ENCODE measurements around the gene AGBL4. TPM values are rescaled to one million over a fixed set of nuclear protein-coding genes. Genes with fewer than 3 reads are reported as not detected.

The AGBL4 gene
- total RNA-seq, 1 donor from 2014 or later, result not detected

GRCh38 chr1:48659801-48660200, 1364.0 kb downstream of the AGBL4 start:
- Histone ChIP-seq H3K27ac (no peak overlapping the region), H3K27me3 (no peaks in the 10 kb centered on the region), H3K36me3 (no peaks in the 10 kb centered on the region), H3K4me1 (no peaks in the 10 kb centered on the region), H3K4me3 (no peak overlapping the region), H3K9me3 (no peaks in the 10 kb centered on the region)
- DNase-seq (ENCODE audit: low spot score in 2 of 2), result no peak
- intact Hi-C loops (cut with DNase I), result no loop called here
- TF ChIP-seq CTCF (IDR thresholded peaks at IDR 0.05), result no peak

DNA sequence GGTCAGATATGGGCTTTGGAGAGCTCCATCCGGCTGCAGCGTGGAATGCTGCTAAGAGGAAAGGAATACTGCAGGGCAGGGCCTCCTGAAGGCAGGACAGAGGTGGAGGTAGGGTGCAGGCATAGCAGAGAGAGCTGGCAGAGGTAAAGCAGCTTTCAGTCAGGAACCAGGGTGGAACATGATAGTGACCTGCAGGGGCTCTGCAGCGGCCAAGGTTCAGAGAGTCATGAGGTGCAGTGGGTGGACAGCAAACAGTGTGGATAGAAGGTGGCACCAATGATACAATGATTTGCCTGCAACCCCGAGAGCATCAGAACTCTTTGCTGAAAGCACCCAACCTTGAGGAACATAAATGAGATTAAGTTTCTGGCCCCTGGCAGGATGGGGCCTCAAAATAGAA, 1366.3 kb downstream of the AGBL4 start:
- intact Hi-C loops (cut with DNase I), result no loop called here
- H3K27ac ChIP-seq, result no peak overlapping the region
- H3K9me3 ChIP-seq, result no peaks in the 10 kb centered on the region
- no peak for TF ChIP-seq CTCF (IDR thresholded peaks at IDR 0.05)
- DNase-seq (ENCODE audit: low spot score in 2 of 2), result no peak
- H3K4me1 ChIP-seq, result no peaks in the 10 kb centered on the region
- H3K4me3 ChIP-seq, result no peak overlapping the region
- H3K36me3 ChIP-seq, result no peaks in the 10 kb centered on the region
- H3K27me3 ChIP-seq, result no peaks in the 10 kb centered on the region

DNA sequence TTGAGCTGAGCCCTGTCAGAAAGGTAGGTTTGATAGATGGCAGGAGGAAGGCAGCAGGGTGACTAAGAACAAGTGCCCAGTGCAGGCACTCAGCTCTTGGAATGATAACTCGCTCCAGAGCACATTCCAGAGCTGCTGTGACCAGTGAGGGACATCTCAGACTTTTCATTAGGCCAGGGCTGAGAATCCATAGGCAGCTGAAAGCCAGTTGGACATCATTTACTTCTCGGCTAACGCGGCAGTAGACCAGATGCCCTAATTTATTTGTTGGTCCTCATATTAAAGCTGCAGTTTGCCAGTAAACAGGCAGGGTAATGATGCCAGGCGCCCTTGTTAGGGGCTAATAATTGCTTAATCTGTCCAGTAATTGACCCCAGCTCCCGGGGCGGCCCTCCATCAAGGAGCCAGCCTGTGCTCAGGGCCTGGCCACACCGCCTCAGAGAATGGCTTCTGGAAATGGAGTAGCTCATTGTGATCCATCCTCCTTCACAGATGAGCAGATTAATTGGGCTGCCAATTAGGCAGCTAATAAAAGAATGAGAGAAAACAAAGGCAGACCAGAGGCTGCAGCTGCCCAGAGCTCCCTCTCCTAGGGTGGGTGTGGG, 1369.0 kb downstream of the AGBL4 start:
- H3K4me1 ChIP-seq, result no peaks in the 10 kb centered on the region
- no peak overlapping the region for H3K4me3 ChIP-seq
- no peaks in the 10 kb centered on the region for H3K36me3 ChIP-seq
- no peak for DNase-seq (ENCODE audit: low spot score in 2 of 2)
- H3K27me3 ChIP-seq, result no peaks in the 10 kb centered on the region
- intact Hi-C loops (cut with DNase I), result no loop called here
- no peaks in the 10 kb centered on the region for H3K9me3 ChIP-seq
- H3K27ac ChIP-seq, result no peak overlapping the region
- TF ChIP-seq CTCF (IDR thresholded peaks at IDR 0.05), result no peak

DNA sequence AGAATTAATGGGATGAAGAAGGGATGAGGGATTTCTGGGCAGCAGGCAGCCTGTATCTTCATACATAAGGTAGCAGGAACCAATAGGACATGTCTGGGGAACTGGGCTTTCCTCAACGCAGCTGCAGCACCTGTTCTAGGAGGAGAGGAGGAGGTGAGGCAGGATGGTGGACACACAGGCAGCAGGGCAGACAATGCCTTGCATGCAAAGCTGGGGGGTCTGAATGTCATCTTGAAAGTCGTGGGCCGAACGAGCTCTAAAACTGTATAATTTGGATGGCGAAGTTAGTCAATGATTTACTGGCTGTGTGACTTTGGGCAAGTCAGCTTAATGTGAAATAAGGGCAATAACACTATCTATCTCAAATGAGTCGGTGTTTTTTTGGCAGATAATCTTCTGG, 1371.4 kb downstream of the AGBL4 start:
- no peak overlapping the region for H3K27ac ChIP-seq
- no peak for TF ChIP-seq CTCF (IDR thresholded peaks at IDR 0.05)
- intact Hi-C loops (cut with DNase I), result no loop called here
- DNase-seq (ENCODE audit: low spot score in 2 of 2), result no peak
- H3K27me3 ChIP-seq, result no peaks in the 10 kb centered on the region
- no peak overlapping the region for H3K4me3 ChIP-seq
- H3K9me3 ChIP-seq, result no peaks in the 10 kb centered on the region
- no peaks in the 10 kb centered on the region for H3K36me3 ChIP-seq
- H3K4me1 ChIP-seq, result no peaks in the 10 kb centered on the region

DNA sequence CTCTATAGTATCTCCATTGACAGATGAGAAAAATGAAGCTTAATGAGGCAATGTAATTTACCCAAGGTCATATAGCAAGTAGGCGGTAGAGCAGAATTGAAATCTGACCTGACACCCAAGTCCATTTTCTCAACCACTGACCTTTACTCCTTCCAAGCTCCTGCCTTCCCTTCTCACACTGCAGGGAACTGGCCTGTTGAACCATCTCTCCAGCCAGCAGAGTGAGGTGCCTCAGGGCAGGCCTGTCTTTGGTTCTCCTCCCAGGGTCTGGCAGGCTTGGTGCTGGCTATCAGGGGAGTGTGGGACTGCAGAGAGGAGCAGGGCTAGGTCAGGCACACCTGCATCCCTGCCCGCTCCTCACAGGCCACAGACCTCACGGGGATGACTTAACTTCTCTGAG, 1373.9 kb downstream of the AGBL4 start:
- intact Hi-C loops (cut with DNase I), result no loop called here
- TF ChIP-seq CTCF (IDR thresholded peaks at IDR 0.05), result no peak
- DNase-seq (ENCODE audit: low spot score in 2 of 2), result no peak
- Histone ChIP-seq H3K4me3 (no peak overlapping the region), H3K36me3 (no peaks in the 10 kb centered on the region), H3K9me3 (no peaks in the 10 kb centered on the region), H3K27ac (no peak overlapping the region), H3K4me1 (no peaks in the 10 kb centered on the region), H3K27me3 (no peaks in the 10 kb centered on the region)

DNA sequence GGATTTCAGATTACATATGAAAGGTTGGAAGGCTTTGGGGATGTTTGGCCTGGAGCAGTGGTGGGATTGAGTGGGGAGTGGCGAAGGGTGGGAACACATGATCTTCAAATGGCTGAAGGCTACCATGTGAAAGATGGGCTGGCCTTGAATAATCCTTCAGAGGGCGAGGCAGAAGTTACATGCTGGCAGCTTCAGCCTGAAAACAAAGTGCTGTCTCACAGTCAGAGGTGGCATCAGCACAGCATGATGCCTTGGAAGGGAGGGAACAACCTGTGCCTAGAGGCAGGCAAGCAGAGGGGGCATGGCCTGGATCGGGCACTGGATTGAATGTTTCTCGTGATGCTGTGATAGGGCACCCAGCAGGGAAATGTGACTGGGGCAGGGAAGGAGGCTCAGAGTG, 1377.9 kb downstream of the AGBL4 start:
- Histone ChIP-seq H3K4me3 (no peak overlapping the region), H3K4me1 (no peaks in the 10 kb centered on the region), H3K9me3 (no peaks in the 10 kb centered on the region), H3K27ac (no peak overlapping the region), H3K36me3 (no peaks in the 10 kb centered on the region), H3K27me3 (no peaks in the 10 kb centered on the region)
- intact Hi-C loops (cut with DNase I), result no loop called here
- DNase-seq (ENCODE audit: low spot score in 2 of 2), result no peak
- no peak for TF ChIP-seq CTCF (IDR thresholded peaks at IDR 0.05)
